Right forelimb (tissue), 1 donor: ENCODE measurements around the gene ERGIC1.
A peak's percentile ranks its signal among the peaks of the same experiment; 100 is the strongest.

Experiments used
- DNase-seq: peaks from one replicate; pipeline ENCODE4 v3.0.0-alpha.2; 2018

ERGIC1 gene

GRCh38 chr5:172952034-172952511 is 118.0 kb downstream of the ERGIC1 start:
- DNase-seq: no peak

GRCh38 chr5:172953776-172954675 is 120.0 kb downstream of the ERGIC1 start:
- DNase-seq: no peak

GRCh38 chr5:172954751-172955159 is 120.7 kb downstream of the ERGIC1 start:
- no peak for DNase-seq

GRCh38 chr5:172956228-172956627 is 122.2 kb downstream of the ERGIC1 start:
- DNase-seq: no peak

GRCh38 chr5:172956936-172957335 is 122.9 kb downstream of the ERGIC1 start:
- DNase-seq: no peak

GRCh38 chr5:172957458-172957857 is 123.4 kb downstream of the ERGIC1 start:
- DNase-seq: no peak

- DNase-seq: peak; percentile 71
These were observed 124.4 kb downstream of the ERGIC1 start for GRCh38 chr5:172958331-172959046.

GRCh38 chr5:172959824-172960799 is 126.1 kb downstream of the ERGIC1 start:
- DNase-seq: no peak

- DNase-seq: no peak
These were observed 135.9 kb downstream of the ERGIC1 start for GRCh38 chr5:172969921-172970320.

- DNase-seq: no peak
These were observed 137.4 kb downstream of the ERGIC1 start for GRCh38 chr5:172971482-172971881.

- no peak for DNase-seq
These were observed 138.5 kb downstream of the ERGIC1 start for GRCh38 chr5:172972552-172972951.

- DNase-seq: no peak
These were observed 139.3 kb downstream of the ERGIC1 start for GRCh38 chr5:172973127-172973916.

- DNase-seq: no peak
These were observed 139.9 kb downstream of the ERGIC1 start for GRCh38 chr5:172973931-172974330.

- DNase-seq: no peak
These were observed 141.2 kb downstream of the ERGIC1 start for GRCh38 chr5:172975289-172975688.

GRCh38 chr5:172979778-172980177 is 145.7 kb downstream of the ERGIC1 start:
- no peak for DNase-seq

GRCh38 chr5:172981931-172982330 is 147.9 kb downstream of the ERGIC1 start:
- no peak for DNase-seq

- DNase-seq: peak; percentile 97
These were observed 149.6 kb downstream of the ERGIC1 start, which contains the start of gene ATP6V0E1 for GRCh38 chr5:172983542-172984243. TSS of gene ATP6V0E1 (plus strand) at chr5:172983771. CDS start at chr5:172983861, 90 bp downstream.

GRCh38 chr5:172984244-172984953 is 150.3 kb downstream of the ERGIC1 start:
- DNase-seq: peak; percentile 59

GRCh38 chr5:172985596-172985995 is 151.5 kb downstream of the ERGIC1 start:
- DNase-seq: no peak

- no peak for DNase-seq
These were observed 154.2 kb downstream of the ERGIC1 start for GRCh38 chr5:172988276-172988675.
